Hepatocyte (in vitro differentiated cells): ENCODE measurements around the gene TBC1D30. TPM values are rescaled to one million over a fixed set of nuclear protein-coding genes. Genes with fewer than 3 reads are reported as not detected.

Experiments
- DNase-seq: peaks from one replicate; pipeline ENCODE4 v3.0.0-alpha.2; 2016; ENCODE audit warnings: low spot score
- H2AFZ ChIP-seq: fragments of 200-600 bp; sonication (generic); 2 replicates; pipeline ENCODE4 v1.6.0; 2016; ENCODE audit warnings: antibody characterized with exemption, mild to moderate bottlenecking
- H3K27ac ChIP-seq: fragments of 200-600 bp; sonication (generic); 2 replicates; pipeline ENCODE4 v1.5.1; 2016; ENCODE audit warnings: mild to moderate bottlenecking
- H3K27me3 ChIP-seq: fragments of 200-600 bp; sonication (generic); 2 replicates; pipeline ENCODE4 v1.6.1; 2016
- H3K36me3 ChIP-seq: fragments of 200-600 bp; sonication (generic); replicated peaks from 2 replicates; pipeline ENCODE4 v1.5.1; 2016; ENCODE audit warnings: low read depth; ENCODE audit not compliant: insufficient read depth
- H3K4me1 ChIP-seq: fragments of 200-600 bp; sonication (generic); 2 replicates; pipeline ENCODE4 v1.5.1; 2016; ENCODE audit warnings: mild to moderate bottlenecking, moderate library complexity; ENCODE audit not compliant: insufficient read depth
- H3K4me2 ChIP-seq: fragments of 200-600 bp; sonication (generic); 2 replicates; pipeline ENCODE4 v1.6.0; 2016
- H3K4me3 ChIP-seq: fragments of 200-600 bp; sonication (generic); 2 replicates; pipeline ENCODE4 v1.5.1; 2016; ENCODE audit warnings: mild to moderate bottlenecking
- H3K79me2 ChIP-seq: fragments of 200-600 bp; sonication (generic); 2 replicates; pipeline ENCODE4 v1.6.0; 2017; ENCODE audit warnings: mild to moderate bottlenecking
- H3K9me2 ChIP-seq: fragments of 200-600 bp; sonication (generic); replicated peaks from 2 replicates; pipeline ENCODE4 v1.6.0; 2017; ENCODE audit warnings: mild to moderate bottlenecking; ENCODE audit not compliant: insufficient read depth
- H3K9me3 ChIP-seq: fragments of 200-600 bp; sonication (generic); 2 replicates; pipeline ENCODE4 v1.5.1; 2016; ENCODE audit warnings: low read depth, mild to moderate bottlenecking
- H4K20me1 ChIP-seq: fragments of 200-600 bp; sonication (generic); 2 replicates; pipeline ENCODE4 v1.6.0; 2016; ENCODE audit warnings: mild to moderate bottlenecking; ENCODE audit not compliant: insufficient read depth, poor library complexity, severe bottlenecking
- CTCF ChIP-seq: fragments of 200-600 bp; sonication (generic); IDR thresholded peaks from 2 replicates; pipeline ENCODE4 v1.5.1; 2016; ENCODE audit warnings: antibody characterized with exemption, mild to moderate bottlenecking; ENCODE audit not compliant: poor library complexity
- EZH2 ChIP-seq: fragments of 200-600 bp; sonication (generic); IDR thresholded peaks from 2 replicates; pipeline ENCODE4 v1.6.1; 2016; ENCODE audit warnings: antibody characterized with exemption, mild to moderate bottlenecking, borderline replicate concordance
- EZH2phosphoT487 ChIP-seq: fragments of 200-600 bp; sonication (generic); IDR thresholded peaks from one replicate; pipeline ENCODE4 v1.6.1; 2018; ENCODE audit warnings: antibody characterized with exemption, mild to moderate bottlenecking, low read depth, moderate library complexity; ENCODE audit not compliant: unreplicated experiment, severe bottlenecking
- WGBS: methylation state at CpG from one replicate; pipeline ENCODE4 v1.1.6; 2016; ENCODE audit warnings: low lambda C conversion rate; ENCODE audit errors: missing lambda C conversion rate; 5-methylcytosine and 5-hydroxymethylcytosine counted together
- polyA plus RNA-seq: library from polyadenylated mRNA; unstranded; fragments of >200 nt; fragmentation: Nextera tagmentation; extraction: Ambion mirVana; gene quantifications from 2 replicates; pipeline ENCODE4 v1.2.1, GENCODE V29; 2016
- total RNA-seq: library from RNA; depleted of rRNA; stranded (reverse); fragments of >200 nt; gene quantifications from 2 replicates; pipeline ENCODE4 v1.2.3, GENCODE V29; 2014

Gene TBC1D30
- total and polyA plus RNA-seq, 2 experiments from 2014 or later: 5.3 to 5.6 TPM

GRCh38 chr12:64836856-64837255 lies 12.4 kb downstream of the TBC1D30 start:
- no peaks in the 10 kb centered on the region for H3K36me3 ChIP-seq
- no peaks in the 10 kb centered on the region for H3K27me3 ChIP-seq
- WGBS: 92% methylated on average over 3 of the region's 3 CpGs
- H3K9me2 ChIP-seq: no peaks in the 10 kb centered on the region
- H4K20me1 ChIP-seq: no peaks in the 10 kb centered on the region
- H3K9me3 ChIP-seq: no peaks in the 10 kb centered on the region
- no peak for DNase-seq
- H2AFZ ChIP-seq: no peak overlapping the region
- H3K27ac ChIP-seq: peak overlapping the region; percentile 74
- H3K4me3 ChIP-seq: no peak overlapping the region
- no peaks in the 10 kb centered on the region for H3K79me2 ChIP-seq
- peak overlapping the region; percentile 59 for H3K4me2 ChIP-seq
- no peaks in the 10 kb centered on the region for H3K4me1 ChIP-seq
- no peak for TF ChIP-seq EZH2phosphoT487
- no peak for TF ChIP-seq EZH2
- no peak for TF ChIP-seq CTCF

- H4K20me1 ChIP-seq: no peaks in the 10 kb centered on the region
- TF ChIP-seq CTCF (no peak), EZH2 (no peak), EZH2phosphoT487 (no peak)
- H3K79me2 ChIP-seq: no peaks in the 10 kb centered on the region
- H3K4me3 ChIP-seq: no peak overlapping the region
- peak overlapping the region; percentile 59 for H3K4me2 ChIP-seq
- H3K27ac ChIP-seq: peak overlapping the region; percentile 74
- no peaks in the 10 kb centered on the region for H3K9me3 ChIP-seq
- H3K36me3 ChIP-seq: no peaks in the 10 kb centered on the region
- H3K27me3 ChIP-seq: no peaks in the 10 kb centered on the region
- H3K9me2 ChIP-seq: no peaks in the 10 kb centered on the region
- 76% methylated on average over 8 of the region's 8 CpGs for WGBS
- DNase-seq: no peak
- H2AFZ ChIP-seq: no peak overlapping the region
- H3K4me1 ChIP-seq: no peaks in the 10 kb centered on the region
Observed at GRCh38 chr12:64837427-64837826, 13.0 kb downstream of the TBC1D30 start.

DNA sequence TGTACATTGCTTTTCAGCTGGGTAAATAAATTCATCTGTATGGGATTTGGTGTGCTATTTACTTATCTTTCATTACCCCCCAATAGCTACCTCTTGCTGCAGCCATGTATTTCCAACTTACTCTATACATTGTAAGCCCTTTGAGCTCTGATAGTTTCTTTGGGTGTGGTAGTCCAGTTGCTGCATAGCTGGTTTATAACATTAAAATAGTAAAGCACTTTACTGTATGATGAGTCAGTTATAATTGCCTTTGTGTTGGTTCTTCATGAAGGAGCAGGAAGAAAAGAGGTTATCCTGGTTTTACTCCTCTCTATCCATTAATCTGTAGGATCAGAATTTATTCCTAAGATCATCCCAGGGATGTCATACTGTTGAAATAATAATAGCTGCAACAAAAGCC lies 15.7 kb downstream of the TBC1D30 start:
- Histone ChIP-seq H2AFZ (no peak overlapping the region), H3K9me2 (no peaks in the 10 kb centered on the region), H3K4me3 (no peak overlapping the region), H3K4me1 (no peaks in the 10 kb centered on the region), H3K27ac (peak overlapping the region; percentile 13), H3K79me2 (no peaks in the 10 kb centered on the region), H4K20me1 (no peaks in the 10 kb centered on the region), H3K27me3 (no peaks in the 10 kb centered on the region), H3K36me3 (no peaks in the 10 kb centered on the region), H3K9me3 (no peaks in the 10 kb centered on the region), H3K4me2 (no peak overlapping the region)
- TF ChIP-seq EZH2phosphoT487 (no peak), EZH2 (no peak), CTCF (no peak)
- peak; percentile 23 for DNase-seq
